MM.1S (cell line): Measurements from ENCODE around the gene PDLIM4.

Experiments used
- DNase-seq: peaks from one replicate; pipeline ENCODE4 v3.0.0-alpha.2; 2015
- H2AFZ ChIP-seq: fragments of 300-600 bp; sonication (generic); 2 replicates; pipeline ENCODE4 v1.6.0; 2016; ENCODE audit warnings: antibody characterized with exemption, low read length
- H3F3A ChIP-seq: fragments of 300-600 bp; sonication (generic); 2 replicates; pipeline ENCODE4 v1.6.1; 2016; ENCODE audit warnings: mild to moderate bottlenecking, antibody characterized with exemption, low read length, moderate library complexity, mixed read lengths; ENCODE audit not compliant: insufficient read depth
- H3K27ac ChIP-seq: fragments of 300-600 bp; sonication (generic); 2 replicates; pipeline ENCODE4 v1.5.1; 2016; ENCODE audit warnings: mild to moderate bottlenecking, low read length
- H3K27me3 ChIP-seq: fragments of 300-600 bp; sonication (generic); replicated peaks from 2 replicates; pipeline ENCODE4 v1.6.0; 2016; ENCODE audit warnings: low read length; ENCODE audit not compliant: insufficient read depth
- H3K36me3 ChIP-seq: fragments of 300-600 bp; sonication (generic); replicated peaks from 2 replicates; pipeline ENCODE4 v1.6.1; 2016; ENCODE audit warnings: mild to moderate bottlenecking, low read length, mixed read lengths; ENCODE audit not compliant: insufficient read depth
- H3K4me1 ChIP-seq: fragments of 300-600 bp; sonication (generic); 2 replicates; pipeline ENCODE4 v1.6.1; 2016; ENCODE audit warnings: low read length, mixed read lengths
- H3K4me2 ChIP-seq: fragments of 300-600 bp; sonication (generic); 2 replicates; pipeline ENCODE4 v1.6.0; 2016; ENCODE audit warnings: low read depth, low read length
- H3K4me3 ChIP-seq: fragments of 300-600 bp; sonication (generic); 2 replicates; pipeline ENCODE4 v1.5.1; 2016; ENCODE audit warnings: low read length, mixed read lengths
- H3K79me2 ChIP-seq: fragments of 300-600 bp; sonication (generic); 2 replicates; pipeline ENCODE4 v1.6.1; 2016; ENCODE audit warnings: mixed run types, low read length, mixed read lengths
- H3K9ac ChIP-seq: fragments of 300-600 bp; sonication (generic); 2 replicates; pipeline ENCODE4 v1.6.1; 2016; ENCODE audit warnings: low read length, mixed read lengths
- H3K9me2 ChIP-seq: fragments of 300-600 bp; sonication (generic); replicated peaks from 2 replicates; pipeline ENCODE4 v1.6.1; 2016; ENCODE audit warnings: mild to moderate bottlenecking, low read length, mixed read lengths; ENCODE audit not compliant: insufficient read depth
- H3K9me3 ChIP-seq: fragments of 300-600 bp; sonication (generic); replicated peaks from 2 replicates; pipeline ENCODE4 v1.6.1; 2016; ENCODE audit warnings: mild to moderate bottlenecking, low read length, mixed read lengths; ENCODE audit not compliant: insufficient read depth
- H4K20me1 ChIP-seq: fragments of 300-600 bp; sonication (generic); 2 replicates; pipeline ENCODE4 v1.6.1; 2016; ENCODE audit warnings: mild to moderate bottlenecking, low read length, moderate library complexity, mixed read lengths; ENCODE audit not compliant: insufficient read depth
- EZH2 ChIP-seq: fragments of 300-600 bp; sonication (generic); optimal IDR thresholded peaks from 2 replicates; pipeline ENCODE3; 2017; ENCODE audit warnings: low read depth, mild to moderate bottlenecking, antibody characterized with exemption, low read length, mixed read lengths
- EZH2phosphoT487 ChIP-seq: fragments of 300-600 bp; sonication (generic); IDR thresholded peaks from 2 replicates; pipeline ENCODE4 v1.6.1; 2018; ENCODE audit warnings: antibody characterized with exemption, low read length
- TF ChIP-seq, protein P1 (sequence below): fragments of 300-600 bp; sonication (generic); IDR thresholded peaks from 2 replicates; pipeline ENCODE4 v1.5.1; 2016; ENCODE audit warnings: antibody characterized with exemption, low read length, mixed read lengths

PDLIM4 gene

DNA sequence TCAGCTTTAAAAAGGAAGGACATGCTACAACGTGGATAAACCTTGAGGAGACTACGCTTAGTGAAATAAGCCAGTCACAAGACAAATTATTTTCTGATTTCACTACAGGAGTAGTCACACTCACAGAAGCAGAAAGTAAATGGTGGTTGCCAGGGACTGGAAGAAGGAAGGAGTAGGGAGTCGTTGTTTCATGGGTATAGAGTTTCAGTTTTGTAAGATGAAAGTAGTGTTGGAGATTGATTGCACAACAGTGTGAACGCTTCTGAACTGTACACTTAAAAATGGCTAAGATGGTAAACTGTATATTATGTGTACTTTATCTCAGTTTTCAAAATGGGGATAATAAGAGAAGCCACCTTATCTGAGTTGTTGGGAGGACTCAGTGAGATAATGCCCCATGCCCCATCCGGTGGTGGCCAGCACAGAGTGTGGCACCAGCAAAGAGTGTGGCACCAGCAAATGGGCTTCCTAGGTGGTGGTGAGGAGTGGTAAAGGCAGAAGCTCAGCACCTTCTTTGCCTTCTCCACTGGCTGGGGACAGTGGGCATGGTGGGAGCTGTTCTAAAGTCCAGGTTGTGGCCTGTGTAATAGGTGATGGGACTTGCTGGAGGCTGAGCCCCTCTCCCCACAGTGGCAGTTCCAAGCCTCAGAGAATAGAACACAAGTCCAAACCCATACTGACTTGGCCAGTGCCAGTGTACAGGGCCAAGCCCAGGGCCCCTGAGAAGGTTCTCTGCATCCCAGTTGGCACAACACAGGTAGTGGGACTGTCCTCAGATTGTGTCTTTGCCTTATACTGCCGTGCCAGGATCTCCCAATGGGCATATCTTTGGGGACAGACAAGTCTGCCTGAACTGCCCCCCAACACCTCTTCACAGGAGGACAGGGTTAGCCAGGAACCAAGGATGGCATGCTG, 41.1 kb downstream of the PDLIM4 start:
- no peaks in the 10 kb centered on the region for H4K20me1 ChIP-seq
- H3K9me3 ChIP-seq, result no peaks in the 10 kb centered on the region
- H2AFZ ChIP-seq, result no peak overlapping the region
- no peaks in the 10 kb centered on the region for H3K79me2 ChIP-seq
- H3K9me2 ChIP-seq, result no peaks in the 10 kb centered on the region
- TF ChIP-seq EZH2 (no peak), EZH2phosphoT487 (no peak)
- TF ChIP-seq, protein P1, sequence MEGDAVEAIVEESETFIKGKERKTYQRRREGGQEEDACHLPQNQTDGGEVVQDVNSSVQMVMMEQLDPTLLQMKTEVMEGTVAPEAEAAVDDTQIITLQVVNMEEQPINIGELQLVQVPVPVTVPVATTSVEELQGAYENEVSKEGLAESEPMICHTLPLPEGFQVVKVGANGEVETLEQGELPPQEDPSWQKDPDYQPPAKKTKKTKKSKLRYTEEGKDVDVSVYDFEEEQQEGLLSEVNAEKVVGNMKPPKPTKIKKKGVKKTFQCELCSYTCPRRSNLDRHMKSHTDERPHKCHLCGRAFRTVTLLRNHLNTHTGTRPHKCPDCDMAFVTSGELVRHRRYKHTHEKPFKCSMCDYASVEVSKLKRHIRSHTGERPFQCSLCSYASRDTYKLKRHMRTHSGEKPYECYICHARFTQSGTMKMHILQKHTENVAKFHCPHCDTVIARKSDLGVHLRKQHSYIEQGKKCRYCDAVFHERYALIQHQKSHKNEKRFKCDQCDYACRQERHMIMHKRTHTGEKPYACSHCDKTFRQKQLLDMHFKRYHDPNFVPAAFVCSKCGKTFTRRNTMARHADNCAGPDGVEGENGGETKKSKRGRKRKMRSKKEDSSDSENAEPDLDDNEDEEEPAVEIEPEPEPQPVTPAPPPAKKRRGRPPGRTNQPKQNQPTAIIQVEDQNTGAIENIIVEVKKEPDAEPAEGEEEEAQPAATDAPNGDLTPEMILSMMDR, result no peak
- DNase-seq, result no peak
- no peaks in the 10 kb centered on the region for H3K36me3 ChIP-seq
- no peak overlapping the region for H3K27ac ChIP-seq
- no peaks in the 10 kb centered on the region for H3K27me3 ChIP-seq
- no peak overlapping the region for H3K4me2 ChIP-seq
- no peak overlapping the region for H3K4me3 ChIP-seq
- H3K4me1 ChIP-seq, result peaks cover 5% of the 10 kb centered on the region; the same call in 1 of the 2 replicates
- H3F3A ChIP-seq, result peaks cover 7% of the 10 kb centered on the region; the same call in 1 of the 2 replicates
- H3K9ac ChIP-seq, result no peak overlapping the region

DNA sequence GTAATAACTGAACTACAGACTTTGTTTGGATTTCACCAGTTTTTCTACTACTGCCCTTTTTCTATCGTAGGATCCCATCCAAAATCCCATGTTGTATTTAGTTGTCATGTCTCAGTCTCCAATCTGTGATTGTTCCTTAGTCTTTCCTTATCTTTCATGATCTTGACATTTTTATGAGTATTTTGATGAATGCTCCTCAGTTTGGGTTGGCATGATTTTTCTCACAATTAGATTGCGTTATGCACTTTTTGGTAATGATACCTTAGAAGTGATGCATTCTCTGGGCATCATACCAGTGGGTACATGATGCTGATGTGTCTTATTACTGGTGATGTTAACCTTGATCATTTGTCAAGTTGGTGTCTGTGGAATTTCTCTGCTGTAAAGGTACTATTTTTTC, 42.4 kb downstream of the PDLIM4 start:
- no peak for DNase-seq
- peaks cover 2% of the 10 kb centered on the region; the same call in 1 of the 2 replicates for H3K4me1 ChIP-seq

GRCh38 chr5:132300577-132301343, 43.3 kb downstream of the PDLIM4 start:
- H3K27me3 ChIP-seq, result no peaks in the 10 kb centered on the region
- no peaks in the 10 kb centered on the region for H4K20me1 ChIP-seq
- H3K27ac ChIP-seq, result no peak overlapping the region
- H3K4me3 ChIP-seq, result no peak overlapping the region
- H3K4me2 ChIP-seq, result no peak overlapping the region
- no peak overlapping the region for H3K9ac ChIP-seq
- H3K79me2 ChIP-seq, result no peaks in the 10 kb centered on the region
- no peaks in the 10 kb centered on the region for H3K9me3 ChIP-seq
- TF ChIP-seq EZH2phosphoT487, result no peak
- TF ChIP-seq, protein P1, result no peak
- no peak for TF ChIP-seq EZH2
- H3F3A ChIP-seq, result no peaks in the 10 kb centered on the region
- H2AFZ ChIP-seq, result no peak overlapping the region
- no peaks in the 10 kb centered on the region for H3K36me3 ChIP-seq
- H3K4me1 ChIP-seq, result no peaks in the 10 kb centered on the region
- DNase-seq, result no peak
- no peaks in the 10 kb centered on the region for H3K9me2 ChIP-seq

More for the DNA sequence above, 42.4 kb downstream of the PDLIM4 start:
- Histone ChIP-seq H3K9ac (no peak overlapping the region), H3K27ac (no peak overlapping the region), H2AFZ (no peak overlapping the region), H3K9me3 (no peaks in the 10 kb centered on the region), H3K36me3 (no peaks in the 10 kb centered on the region), H3K79me2 (no peaks in the 10 kb centered on the region), H3K27me3 (no peaks in the 10 kb centered on the region), H4K20me1 (no peaks in the 10 kb centered on the region), H3F3A (no peaks in the 10 kb centered on the region), H3K4me3 (no peak overlapping the region), H3K9me2 (no peaks in the 10 kb centered on the region), H3K4me2 (no peak overlapping the region)
- no peak for TF ChIP-seq EZH2
- TF ChIP-seq EZH2phosphoT487, result no peak
- TF ChIP-seq, protein P1, result no peak
